ENCODE results near the gene CRYL1.
A peak's percentile ranks its signal among the peaks of the same experiment; 100 is the strongest.

CRYL1 gene

GRCh38 chr13:20525601-20526544 is at the start of gene CRYL1 (continued):
- TF ChIP-seq ZBTB6 (tag by site-specific recombination; IDR thresholded peaks at IDR 0.05) = peak; percentile 39; the same call in 1 of the 2 replicates
- TF ChIP-seq, protein P1, sequence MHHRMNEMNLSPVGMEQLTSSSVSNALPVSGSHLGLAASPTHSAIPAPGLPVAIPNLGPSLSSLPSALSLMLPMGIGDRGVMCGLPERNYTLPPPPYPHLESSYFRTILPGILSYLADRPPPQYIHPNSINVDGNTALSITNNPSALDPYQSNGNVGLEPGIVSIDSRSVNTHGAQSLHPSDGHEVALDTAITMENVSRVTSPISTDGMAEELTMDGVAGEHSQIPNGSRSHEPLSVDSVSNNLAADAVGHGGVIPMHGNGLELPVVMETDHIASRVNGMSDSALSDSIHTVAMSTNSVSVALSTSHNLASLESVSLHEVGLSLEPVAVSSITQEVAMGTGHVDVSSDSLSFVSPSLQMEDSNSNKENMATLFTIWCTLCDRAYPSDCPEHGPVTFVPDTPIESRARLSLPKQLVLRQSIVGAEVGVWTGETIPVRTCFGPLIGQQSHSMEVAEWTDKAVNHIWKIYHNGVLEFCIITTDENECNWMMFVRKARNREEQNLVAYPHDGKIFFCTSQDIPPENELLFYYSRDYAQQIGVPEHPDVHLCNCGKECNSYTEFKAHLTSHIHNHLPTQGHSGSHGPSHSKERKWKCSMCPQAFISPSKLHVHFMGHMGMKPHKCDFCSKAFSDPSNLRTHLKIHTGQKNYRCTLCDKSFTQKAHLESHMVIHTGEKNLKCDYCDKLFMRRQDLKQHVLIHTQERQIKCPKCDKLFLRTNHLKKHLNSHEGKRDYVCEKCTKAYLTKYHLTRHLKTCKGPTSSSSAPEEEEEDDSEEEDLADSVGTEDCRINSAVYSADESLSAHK (tag by site-specific recombination; IDR thresholded peaks at IDR 0.05) = peak; percentile 80
- no peak for TF ChIP-seq ZNF585B (tag by site-specific recombination; IDR thresholded peaks at IDR 0.05)
- TF ChIP-seq ZNF571 (tag by site-specific recombination; IDR thresholded peaks at IDR 0.05) = no peak
- peak; percentile 64; the same call in 1 of the 2 replicates for TF ChIP-seq ZNF600 (tag by site-specific recombination; IDR thresholded peaks at IDR 0.05)
- no peak for TF ChIP-seq ZNF510 (tag by site-specific recombination; IDR thresholded peaks at IDR 0.05; ENCODE audit: insufficient replicate concordance)
- TF ChIP-seq, protein P2, sequence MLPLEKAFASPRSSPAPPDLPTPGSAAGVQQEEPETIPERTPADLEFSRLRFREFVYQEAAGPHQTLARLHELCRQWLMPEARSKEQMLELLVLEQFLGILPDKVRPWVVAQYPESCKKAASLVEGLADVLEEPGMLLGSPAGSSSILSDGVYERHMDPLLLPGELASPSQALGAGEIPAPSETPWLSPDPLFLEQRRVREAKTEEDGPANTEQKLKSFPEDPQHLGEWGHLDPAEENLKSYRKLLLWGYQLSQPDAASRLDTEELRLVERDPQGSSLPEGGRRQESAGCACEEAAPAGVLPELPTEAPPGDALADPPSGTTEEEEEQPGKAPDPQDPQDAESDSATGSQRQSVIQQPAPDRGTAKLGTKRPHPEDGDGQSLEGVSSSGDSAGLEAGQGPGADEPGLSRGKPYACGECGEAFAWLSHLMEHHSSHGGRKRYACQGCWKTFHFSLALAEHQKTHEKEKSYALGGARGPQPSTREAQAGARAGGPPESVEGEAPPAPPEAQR (tag by site-specific recombination; IDR thresholded peaks at IDR 0.05) = no peak
- TF ChIP-seq, protein P3, sequence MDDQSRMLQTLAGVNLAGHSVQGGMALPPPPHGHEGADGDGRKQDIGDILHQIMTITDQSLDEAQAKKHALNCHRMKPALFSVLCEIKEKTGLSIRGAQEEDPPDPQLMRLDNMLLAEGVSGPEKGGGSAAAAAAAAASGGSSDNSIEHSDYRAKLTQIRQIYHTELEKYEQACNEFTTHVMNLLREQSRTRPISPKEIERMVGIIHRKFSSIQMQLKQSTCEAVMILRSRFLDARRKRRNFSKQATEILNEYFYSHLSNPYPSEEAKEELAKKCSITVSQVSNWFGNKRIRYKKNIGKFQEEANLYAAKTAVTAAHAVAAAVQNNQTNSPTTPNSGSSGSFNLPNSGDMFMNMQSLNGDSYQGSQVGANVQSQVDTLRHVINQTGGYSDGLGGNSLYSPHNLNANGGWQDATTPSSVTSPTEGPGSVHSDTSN (CRISPR knock-in tag; IDR thresholded peaks at IDR 0.05) = 0 out of 2 replicates have a peak, but pooled peaks have one; percentile 34
- no peak for TF ChIP-seq YY2 (tag by site-specific recombination; IDR thresholded peaks at IDR 0.05)
- TF ChIP-seq SP7 (tag by site-specific recombination; IDR thresholded peaks at IDR 0.05) = peak; percentile 25; the same call in 1 of the 2 replicates
- TF ChIP-seq SP3 (tag by site-specific recombination; IDR thresholded peaks at IDR 0.05) = peak; percentile 37; the same call in 1 of the 2 replicates
- no peak for TF ChIP-seq ZNF157 (tag by site-specific recombination; IDR thresholded peaks at IDR 0.05)
- TF ChIP-seq, protein P4, sequence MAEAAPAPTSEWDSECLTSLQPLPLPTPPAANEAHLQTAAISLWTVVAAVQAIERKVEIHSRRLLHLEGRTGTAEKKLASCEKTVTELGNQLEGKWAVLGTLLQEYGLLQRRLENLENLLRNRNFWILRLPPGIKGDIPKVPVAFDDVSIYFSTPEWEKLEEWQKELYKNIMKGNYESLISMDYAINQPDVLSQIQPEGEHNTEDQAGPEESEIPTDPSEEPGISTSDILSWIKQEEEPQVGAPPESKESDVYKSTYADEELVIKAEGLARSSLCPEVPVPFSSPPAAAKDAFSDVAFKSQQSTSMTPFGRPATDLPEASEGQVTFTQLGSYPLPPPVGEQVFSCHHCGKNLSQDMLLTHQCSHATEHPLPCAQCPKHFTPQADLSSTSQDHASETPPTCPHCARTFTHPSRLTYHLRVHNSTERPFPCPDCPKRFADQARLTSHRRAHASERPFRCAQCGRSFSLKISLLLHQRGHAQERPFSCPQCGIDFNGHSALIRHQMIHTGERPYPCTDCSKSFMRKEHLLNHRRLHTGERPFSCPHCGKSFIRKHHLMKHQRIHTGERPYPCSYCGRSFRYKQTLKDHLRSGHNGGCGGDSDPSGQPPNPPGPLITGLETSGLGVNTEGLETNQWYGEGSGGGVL (tag by site-specific recombination; IDR thresholded peaks at IDR 0.05) = no peak
- no peak for TF ChIP-seq ZNF548 (tag by site-specific recombination; IDR thresholded peaks at IDR 0.05)
- no peak for TF ChIP-seq ZNF837 (tag by site-specific recombination; IDR thresholded peaks at IDR 0.05)
- no peak for TF ChIP-seq ZNF501 (tag by site-specific recombination; IDR thresholded peaks at IDR 0.05)
- no peak for TF ChIP-seq ZBTB21 (tag by site-specific recombination; IDR thresholded peaks at IDR 0.05)
- TF ChIP-seq ZNF335 (tag by site-specific recombination; conservative IDR thresholded peaks at IDR 0.05) = peak; percentile 86
- TF ChIP-seq PRDM10 (tag by site-specific recombination; IDR thresholded peaks at IDR 0.05) = peak; percentile 91
- 0 out of 2 replicates have a peak, but pooled peaks have one; percentile 49 for TF ChIP-seq ZNF843 (tag by site-specific recombination; IDR thresholded peaks at IDR 0.05)
- TF ChIP-seq ZNF311 (tag by site-specific recombination; IDR thresholded peaks at IDR 0.05; ENCODE audit: borderline replicate concordance) = no peak
- no peak for TF ChIP-seq BCL11A (tag by site-specific recombination; IDR thresholded peaks at IDR 0.05; ENCODE audit: low read depth)
- TF ChIP-seq ZIC2 (tag by site-specific recombination; IDR thresholded peaks at IDR 0.05) = peak; percentile 28
- no peak for TF ChIP-seq ZFP37 (tag by site-specific recombination; IDR thresholded peaks at IDR 0.05)
- 0 out of 2 replicates have a peak, but pooled peaks have one; percentile 51 for TF ChIP-seq HOXC10 (CRISPR knock-in tag; IDR thresholded peaks at IDR 0.05)
